ENCODE measurements around the gene C17orf50.

C17orf50 gene

GRCh38 chr17:35752945-35753764 lies 7.5 kb upstream of the C17orf50 start, which contains the start of gene GAS2L2:
TSS of gene GAS2L2 (minus strand) at chr17:35753239. CDS start at chr17:35752850, 389 bp downstream.
- DNase-seq (ENCODE audit: low spot score), result no peak

GRCh38 chr17:35757243-35757642 lies 3.4 kb upstream of the C17orf50 start:
- DNase-seq (ENCODE audit: low spot score), result no peak

- DNase-seq (ENCODE audit: low spot score), result no peak
Measured at GRCh38 chr17:35761601-35762000, 914 bp downstream of the C17orf50 start.

- DNase-seq (ENCODE audit: low spot score), result no peak
Measured at GRCh38 chr17:35763767-35764122, 3.1 kb downstream of the C17orf50 start.

GRCh38 chr17:35764123-35764991 lies 3.7 kb downstream of the C17orf50 start:
- peak; percentile 99 for DNase-seq (ENCODE audit: low spot score)

GRCh38 chr17:35765086-35765710 lies 4.5 kb downstream of the C17orf50 start:
- DNase-seq (ENCODE audit: low spot score), result no peak

GRCh38 chr17:35765756-35766488 lies 5.2 kb downstream of the C17orf50 start:
- DNase-seq (ENCODE audit: low spot score), result no peak

- DNase-seq (ENCODE audit: low spot score), result no peak
Measured at GRCh38 chr17:35766489-35766877, 5.8 kb downstream of the C17orf50 start.

GRCh38 chr17:35766903-35767510 lies 6.3 kb downstream of the C17orf50 start:
- no peak for DNase-seq (ENCODE audit: low spot score)

- DNase-seq (ENCODE audit: low spot score), result no peak
Measured at GRCh38 chr17:35768797-35769196, 8.1 kb downstream of the C17orf50 start.

- no peak for DNase-seq (ENCODE audit: low spot score)
Measured at GRCh38 chr17:35769895-35770486, 9.3 kb downstream of the C17orf50 start.

GRCh38 chr17:35773129-35773528 lies 12.4 kb downstream of the C17orf50 start:
- no peak for DNase-seq (ENCODE audit: low spot score)

- DNase-seq (ENCODE audit: low spot score), result no peak
Measured at GRCh38 chr17:35773679-35774425, 13.2 kb downstream of the C17orf50 start.

- DNase-seq (ENCODE audit: low spot score), result no peak
Measured at GRCh38 chr17:35774499-35774898, 13.8 kb downstream of the C17orf50 start.

- DNase-seq (ENCODE audit: low spot score), result no peak
Measured at GRCh38 chr17:35775039-35775438, 14.4 kb downstream of the C17orf50 start.

GRCh38 chr17:35775583-35775982 lies 14.9 kb downstream of the C17orf50 start:
- no peak for DNase-seq (ENCODE audit: low spot score)

GRCh38 chr17:35778641-35779196 lies 18.0 kb downstream of the C17orf50 start:
- no peak for DNase-seq (ENCODE audit: low spot score)

- no peak for DNase-seq (ENCODE audit: low spot score)
Measured at GRCh38 chr17:35780950-35781349, 20.3 kb downstream of the C17orf50 start.

GRCh38 chr17:35784895-35785294 lies 24.2 kb downstream of the C17orf50 start:
- DNase-seq (ENCODE audit: low spot score), result no peak

GRCh38 chr17:35786941-35787432 lies 26.3 kb downstream of the C17orf50 start:
- DNase-seq (ENCODE audit: low spot score), result no peak
